Measurements from ENCODE around the gene HOXB3. TPM values are rescaled to one million over a fixed set of nuclear protein-coding genes. Genes with fewer than 3 reads are reported as not detected.

Gene HOXB3
- total and polyA plus RNA-seq, 2 of the 4 experiments (the other 2 are of a cell fraction): 6.3 to 59.6 TPM

DNA sequence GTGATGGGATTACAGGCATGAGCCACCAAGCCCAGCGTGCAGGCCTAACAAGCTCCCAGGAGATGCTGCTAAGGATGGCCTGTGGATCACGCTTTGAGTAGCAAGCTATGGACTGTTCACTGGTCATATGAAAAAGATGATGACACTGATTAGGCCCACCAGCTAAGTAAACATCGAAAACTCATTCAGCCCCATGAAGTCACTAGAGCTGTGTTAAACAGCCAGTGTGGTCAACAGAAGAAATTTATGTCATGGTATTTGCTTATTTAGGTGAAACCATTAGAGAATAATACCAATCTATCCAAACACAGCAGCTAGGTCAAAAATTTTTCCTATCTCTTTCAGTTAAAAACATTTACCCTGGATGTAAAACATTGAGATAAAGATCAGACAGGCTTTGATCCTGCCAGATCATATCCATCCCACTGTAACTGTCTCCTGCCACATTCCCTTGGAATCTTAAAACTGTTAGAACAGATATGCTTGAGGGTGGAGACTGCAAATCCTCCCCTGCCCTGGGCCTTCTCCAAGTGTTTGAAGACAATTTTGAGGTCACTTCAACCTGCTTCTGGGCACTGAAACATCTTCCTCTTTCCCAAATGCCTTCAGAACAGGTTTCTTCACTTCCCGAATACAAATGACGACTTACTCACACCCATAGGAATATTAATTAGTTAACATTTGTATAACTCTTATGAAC is 90.2 kb downstream of the HOXB3 start:
- in situ Hi-C loops (cut with MboI; ENCODE audit: low sequenced_read_pairs) (no loop called here), dilution Hi-C loops (cut with HindIII; ENCODE audit: low sequenced_read_pairs, unreplicated experiment) (no loop called here), intact Hi-C loops (cut with micrococcal nuclease) (loop anchor here (2.0 kb wide), 1 partner anchor 41 kb away; no protein-coding TSS in a partner anchor)
- no peak overlapping the region; a peak in 1 of 4 replicates for H4K8ac ChIP-seq (ENCODE audit: low read depth in 2 of 2, low read length in 2 of 2)
- H3K36me3 ChIP-seq (ENCODE audit: control insufficient read depth, insufficient read depth, low read length): no peaks in the 10 kb centered on the region
- no peak overlapping the region for H2BK5ac ChIP-seq (ENCODE audit: low read depth, low read length, poor library complexity, severe bottlenecking)
- peaks cover 0 to 24% of the 10 kb centered on the region in 2 experiments; a peak in 2 of 4 replicates for H3K79me1 ChIP-seq (ENCODE audit: low read depth in 1 of 2, low read length in 2 of 2)
- ATAC-seq (ENCODE audit: low read depth) (no peak), DNase-seq (peak; percentile 65)
- H3K27ac ChIP-seq (ENCODE audit: insufficient read depth, low read length): no peak overlapping the region; the same call in 1 of the 2 replicates
- no peak overlapping the region for H3K4me2 ChIP-seq (ENCODE audit: low read depth, low read length)
- peak overlapping the region; percentile 40; the same call in 1 of the 2 replicates for H2BK20ac ChIP-seq (ENCODE audit: low read depth, low read length)
- peak overlapping the region; percentile 44 for H3K4ac ChIP-seq (ENCODE audit: low read depth, low read length)
- no TSS peak for BruUV-seq (replicated peaks)
- H3K56ac ChIP-seq (ENCODE audit: extremely low read depth, insufficient read depth, low read length): no peak overlapping the region
- H4K91ac ChIP-seq (ENCODE audit: insufficient read depth, low read depth, low read length): peak overlapping the region; percentile 12; the same call in 1 of the 2 replicates
- WGBS, 2 experiments (ENCODE audit: extremely low coverage in 2 of 2, insufficient read length in 1 of 2): no CpG with 5 or more reads among the region's 5 CpGs
- POLR2A ChIA-PET (ENCODE audit: unreplicated experiment): no interaction called here
- H2AK9ac ChIP-seq (replicated peaks; ENCODE audit: low read depth, low read length, poor library complexity): no peak overlapping the region
- no peak overlapping the region for H3K4me3 ChIP-seq (ENCODE audit: insufficient read depth, low read depth, low read length)
- peak overlapping the region; percentile 57 for H2AK5ac ChIP-seq (ENCODE audit: low read depth, low read length)
- H2AFZ ChIP-seq (replicated peaks; ENCODE audit: low read length, poor library complexity): no peak overlapping the region
- no peak overlapping the region for H3K18ac ChIP-seq (ENCODE audit: low read depth, low read length)
- H3K9me3 ChIP-seq (ENCODE audit: control insufficient read depth, insufficient read depth, low read length): no peaks in the 10 kb centered on the region
- H3K9me1 ChIP-seq (ENCODE audit: insufficient read depth, low read length): peaks cover 25% of the 10 kb centered on the region; the same call in 1 of the 2 replicates
- H3K23ac ChIP-seq (ENCODE audit: low read depth, low read length): 0 out of 2 replicates have a peak overlapping the region, but pooled peaks have one; percentile 29
- no peaks in the 10 kb centered on the region for H4K20me1 ChIP-seq (ENCODE audit: insufficient read depth, low read length)
- H3K4me1 ChIP-seq (ENCODE audit: control insufficient read depth, insufficient read depth, low read length): peaks cover 35% of the 10 kb centered on the region
- H3K27me3 ChIP-seq (ENCODE audit: control insufficient read depth, insufficient read depth, low read length): no peaks in the 10 kb centered on the region
- no peak overlapping the region for H2BK120ac ChIP-seq (ENCODE audit: low read depth, low read length)
- no peak overlapping the region for H3K14ac ChIP-seq (replicated peaks; ENCODE audit: low read depth, low read length)
- CTCF ChIA-PET: no interaction called here
- H2BK15ac ChIP-seq (ENCODE audit: low read depth, low read length): peak overlapping the region; percentile 7; the same call in 1 of the 3 replicates
- no peak overlapping the region for H3K9ac ChIP-seq (ENCODE audit: low read depth, low read length)
- no peak overlapping the region for H4K5ac ChIP-seq (ENCODE audit: low read depth, low read length)
- TF ChIP-seq SMC3 (IDR thresholded peaks at IDR 0.05; ENCODE audit: low read depth, low read length) (no peak), MXI1 (IDR thresholded peaks at IDR 0.05; ENCODE audit: borderline replicate concordance, low read depth, low read length) (no peak), RFX5 (IDR thresholded peaks at IDR 0.05; ENCODE audit: low read depth, low read length) (no peak), NFE2L2 (IDR thresholded peaks at IDR 0.05; ENCODE audit: low read depth, low read length) (no peak), RAD21 (IDR thresholded peaks at IDR 0.05; ENCODE audit: low read length) (no peak), BHLHE40 (IDR thresholded peaks at IDR 0.05; ENCODE audit: low read depth, low read length) (no peak), MAFK (IDR thresholded peaks at IDR 0.05; ENCODE audit: low read depth, low read length) (no peak), CEBPB (IDR thresholded peaks at IDR 0.05; ENCODE audit: low read depth, low read length) (no peak), POLR2A (IDR thresholded peaks at IDR 0.05; ENCODE audit: low read depth, low read length) (no peak), FOS (IDR thresholded peaks at IDR 0.05; ENCODE audit: low read depth, low read length) (no peak), CHD1 (IDR thresholded peaks at IDR 0.05; ENCODE audit: low read depth, low read length) (no peak)
- TF ChIP-seq, protein P1, sequence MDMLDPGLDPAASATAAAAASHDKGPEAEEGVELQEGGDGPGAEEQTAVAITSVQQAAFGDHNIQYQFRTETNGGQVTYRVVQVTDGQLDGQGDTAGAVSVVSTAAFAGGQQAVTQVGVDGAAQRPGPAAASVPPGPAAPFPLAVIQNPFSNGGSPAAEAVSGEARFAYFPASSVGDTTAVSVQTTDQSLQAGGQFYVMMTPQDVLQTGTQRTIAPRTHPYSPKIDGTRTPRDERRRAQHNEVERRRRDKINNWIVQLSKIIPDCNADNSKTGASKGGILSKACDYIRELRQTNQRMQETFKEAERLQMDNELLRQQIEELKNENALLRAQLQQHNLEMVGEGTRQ (IDR thresholded peaks at IDR 0.05; ENCODE audit: low read depth, low read length): no peak
- TF ChIP-seq, protein P2, sequence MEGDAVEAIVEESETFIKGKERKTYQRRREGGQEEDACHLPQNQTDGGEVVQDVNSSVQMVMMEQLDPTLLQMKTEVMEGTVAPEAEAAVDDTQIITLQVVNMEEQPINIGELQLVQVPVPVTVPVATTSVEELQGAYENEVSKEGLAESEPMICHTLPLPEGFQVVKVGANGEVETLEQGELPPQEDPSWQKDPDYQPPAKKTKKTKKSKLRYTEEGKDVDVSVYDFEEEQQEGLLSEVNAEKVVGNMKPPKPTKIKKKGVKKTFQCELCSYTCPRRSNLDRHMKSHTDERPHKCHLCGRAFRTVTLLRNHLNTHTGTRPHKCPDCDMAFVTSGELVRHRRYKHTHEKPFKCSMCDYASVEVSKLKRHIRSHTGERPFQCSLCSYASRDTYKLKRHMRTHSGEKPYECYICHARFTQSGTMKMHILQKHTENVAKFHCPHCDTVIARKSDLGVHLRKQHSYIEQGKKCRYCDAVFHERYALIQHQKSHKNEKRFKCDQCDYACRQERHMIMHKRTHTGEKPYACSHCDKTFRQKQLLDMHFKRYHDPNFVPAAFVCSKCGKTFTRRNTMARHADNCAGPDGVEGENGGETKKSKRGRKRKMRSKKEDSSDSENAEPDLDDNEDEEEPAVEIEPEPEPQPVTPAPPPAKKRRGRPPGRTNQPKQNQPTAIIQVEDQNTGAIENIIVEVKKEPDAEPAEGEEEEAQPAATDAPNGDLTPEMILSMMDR (conservative IDR thresholded peaks at IDR 0.05; ENCODE audit: low read depth, low read length): no peak
